GM20000 (cell line): Measurements from ENCODE around the gene DNAH5.

Experiments used
- DNase-seq: peaks from one replicate; pipeline ENCODE4 v3.0.0; 2012; ENCODE audit warnings: low spot score
- CTCF ChIP-seq: IDR thresholded peaks from 2 replicates; pipeline ENCODE4 v1.5.1; 2012; ENCODE audit warnings: mild to moderate bottlenecking, control low read depth; ENCODE audit errors: extremely low read depth, missing control alignments

DNAH5 gene

DNA sequence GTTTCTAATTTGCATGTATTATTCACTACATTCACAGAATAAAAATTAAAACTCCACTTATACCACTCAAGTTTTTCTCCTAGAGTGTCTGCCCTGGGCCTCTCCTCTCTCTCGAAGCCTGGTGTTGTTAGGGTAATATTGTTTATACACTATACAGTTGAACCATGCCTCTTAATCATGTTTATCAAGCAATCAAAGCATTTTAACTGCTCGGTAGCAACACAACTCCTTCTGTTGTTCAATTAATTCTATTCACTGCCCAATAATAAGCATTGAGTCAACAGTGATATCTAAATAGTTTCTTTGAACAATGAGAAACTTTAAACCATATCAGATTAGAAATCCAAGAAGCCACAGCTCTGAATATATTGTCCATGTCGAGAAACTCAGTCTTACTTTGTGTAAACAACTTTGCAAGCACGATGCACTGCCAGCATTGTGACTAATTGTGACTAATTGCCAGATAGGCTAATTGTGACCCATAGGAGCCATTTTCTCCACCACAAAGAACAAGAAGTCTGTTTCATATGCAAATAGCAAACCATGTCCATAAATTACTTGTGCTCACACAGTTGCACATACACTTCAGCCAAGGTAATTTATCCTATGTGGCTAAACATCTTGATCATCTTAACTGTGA, at the start of gene DNAH5:
DNAH5 (minus strand) TSS at position 129 of the 640 bp plus-strand sequence. CDS start 250 bp downstream, outside the sequence.
- no peak for TF ChIP-seq CTCF
- DNase-seq: no peak

DNA sequence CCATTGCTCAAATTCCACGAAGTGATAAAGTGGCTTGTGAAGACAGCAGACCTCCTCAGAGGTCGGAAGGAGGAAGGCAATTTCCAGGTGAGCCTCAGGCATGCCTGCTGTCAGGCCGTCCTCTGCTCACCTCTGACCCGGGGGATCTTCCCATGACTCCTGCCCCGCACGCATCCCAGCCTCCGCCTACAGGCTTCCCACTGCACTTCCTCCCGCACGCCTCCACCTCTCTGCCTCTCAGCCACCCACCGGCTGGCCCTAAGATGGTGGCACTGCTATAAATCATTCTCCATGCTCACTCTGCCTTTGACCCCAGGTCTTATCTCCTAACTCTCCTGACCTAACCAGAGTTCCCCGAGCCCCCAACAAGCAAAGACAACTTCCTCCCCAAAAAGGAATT, 49.4 kb upstream of the DNAH5 start:
- DNase-seq: no peak
- no peak for TF ChIP-seq CTCF

DNA sequence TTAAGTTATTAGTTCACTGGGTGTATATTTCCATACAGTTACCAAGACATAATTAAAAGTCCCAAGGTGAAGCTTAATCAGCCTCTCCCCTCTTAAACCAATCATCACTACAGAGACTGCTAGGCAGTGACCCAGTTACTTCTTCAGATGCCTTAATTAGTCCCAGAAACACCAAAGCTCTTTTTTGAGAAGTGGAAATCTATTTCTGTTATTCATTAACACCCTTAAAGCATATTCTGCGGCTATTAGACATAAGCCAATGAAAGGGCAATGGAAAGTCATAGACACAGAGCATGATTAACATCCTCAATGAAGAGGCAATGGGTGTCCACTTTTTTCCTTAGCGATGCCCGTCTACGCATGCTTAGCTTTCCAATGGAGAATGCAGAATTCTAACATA, 48.3 kb upstream of the DNAH5 start:
- no peak for DNase-seq
- TF ChIP-seq CTCF: no peak

DNA sequence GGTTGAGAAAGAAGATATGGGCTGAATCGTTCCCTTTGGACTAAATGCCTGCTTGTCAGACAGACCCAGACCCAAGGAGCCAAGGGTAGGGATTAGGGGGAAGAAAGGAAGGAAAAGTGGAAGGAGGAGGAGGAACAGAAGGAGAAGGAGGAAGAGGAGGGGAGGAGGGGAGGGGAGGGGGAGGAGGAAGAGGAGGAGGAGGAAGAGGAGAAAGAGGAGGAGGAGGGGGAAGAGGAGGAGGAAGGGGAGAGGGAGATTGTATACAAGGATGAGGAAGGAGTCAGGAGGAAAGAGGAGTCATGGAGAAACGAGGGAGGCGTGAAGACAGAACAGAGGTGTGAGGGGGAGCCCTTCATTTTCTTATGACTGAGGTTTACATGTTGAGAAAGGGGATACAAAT, 46.9 kb upstream of the DNAH5 start:
- no peak for DNase-seq
- TF ChIP-seq CTCF: no peak

- no peak for DNase-seq
- no peak for TF ChIP-seq CTCF
Observed at GRCh38 chr5:13990896-13991295, 46.4 kb upstream of the DNAH5 start.

DNA sequence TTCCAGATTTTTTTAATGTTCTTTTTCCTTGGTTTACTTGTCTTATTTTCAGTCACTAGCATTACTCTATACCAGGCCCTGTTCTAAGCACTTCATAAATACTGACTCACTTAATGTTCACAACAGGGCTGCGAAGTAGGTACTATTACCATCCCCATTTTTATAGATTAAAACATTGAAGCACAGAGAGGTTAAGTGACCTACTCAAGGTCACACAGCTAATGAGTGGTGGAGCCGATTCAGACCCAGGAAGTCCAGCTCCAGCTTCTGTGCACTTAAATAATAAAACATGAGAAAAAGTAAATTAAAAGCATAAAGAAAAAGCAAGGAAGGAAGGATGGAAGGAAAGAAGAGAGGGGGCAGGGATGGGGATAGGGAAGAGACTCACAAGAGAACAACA, 45.3 kb upstream of the DNAH5 start:
- DNase-seq: no peak
- TF ChIP-seq CTCF: no peak

- TF ChIP-seq CTCF: peak; percentile 52
- peak; percentile 63 for DNase-seq
Observed at GRCh38 chr5:13987843-13988464, 43.5 kb upstream of the DNAH5 start.
